SK-N-SH treated with all-trans-retinoic acid at 6 μM for 48 hours (cell line): ENCODE data around the gene SUN2.

Experiments used
- ATAC-seq: fragments of 200-7000 bp; cut with Tn5 transposase; 3 replicates; pipeline ENCODE4 v1.9.1; 2020; ENCODE audit warnings: mild to moderate bottlenecking, moderate library complexity
- ARNTL ChIP-seq: fragments of 450-650 bp; formaldehyde crosslinking; IDR thresholded peaks from 2 replicates; pipeline ENCODE4 v1.5.0; 2020; ENCODE audit warnings: low read depth, mild to moderate bottlenecking, moderate library complexity, borderline replicate concordance
- BACH2 ChIP-seq: fragments of 250-450 bp; sonication (Bioruptor Pico); IDR thresholded peaks from 2 replicates; pipeline ENCODE4 v1.9.0; 2021; ENCODE audit warnings: mild to moderate bottlenecking, borderline replicate concordance
- CSDC2 ChIP-seq: fragments of 250-450 bp; sonication (Bioruptor Pico); IDR thresholded peaks from 2 replicates; pipeline ENCODE4 v1.5.0; 2020; ENCODE audit warnings: mild to moderate bottlenecking, moderate library complexity
- ESRRG ChIP-seq: fragments of 250-450 bp; sonication (Bioruptor Pico); IDR thresholded peaks from 2 replicates; pipeline ENCODE4 v1.6.1; 2021; ENCODE audit warnings: mild to moderate bottlenecking
- GLIS3 ChIP-seq: fragments of 250-450 bp; sonication (Bioruptor Pico); IDR thresholded peaks from 2 replicates; pipeline ENCODE4 v1.5.0; 2020; ENCODE audit warnings: mild to moderate bottlenecking, moderate library complexity
- ISL1 ChIP-seq: fragments of 250-450 bp; sonication (Bioruptor Pico); IDR thresholded peaks from 2 replicates; pipeline ENCODE4 v2.1.2; 2022; ENCODE audit warnings: mild to moderate bottlenecking, moderate library complexity
- OSR1 ChIP-seq: fragments of 250-450 bp; sonication (Bioruptor Pico); IDR thresholded peaks from 2 replicates; pipeline ENCODE4 v1.8.0; 2022; ENCODE audit warnings: moderate library complexity, mild to moderate bottlenecking, inconsistent platforms
- PATZ1 ChIP-seq: fragments of 250-450 bp; sonication (Bioruptor Pico); IDR thresholded peaks from 2 replicates; pipeline ENCODE4 v1.8.0; 2020; ENCODE audit warnings: mild to moderate bottlenecking, moderate library complexity, borderline replicate concordance
- PPARA ChIP-seq: fragments of 250-450 bp; sonication (Bioruptor Pico); IDR thresholded peaks from 2 replicates; pipeline ENCODE4 v1.5.0; 2020; ENCODE audit warnings: mild to moderate bottlenecking, borderline replicate concordance
- RARB ChIP-seq: fragments of 250-450 bp; sonication (Bioruptor Pico); IDR thresholded peaks from 2 replicates; pipeline ENCODE4 v1.8.0; 2021; ENCODE audit warnings: mild to moderate bottlenecking, moderate library complexity
- TCF4 ChIP-seq: fragments of 250-450 bp; sonication (Bioruptor Pico); IDR thresholded peaks from 2 replicates; pipeline ENCODE4 v1.8.0; 2021; ENCODE audit warnings: mild to moderate bottlenecking, moderate library complexity, borderline replicate concordance
- TOX ChIP-seq: fragments of 250-450 bp; sonication (Bioruptor Pico); IDR thresholded peaks from 2 replicates; pipeline ENCODE4 v1.8.0; 2021; ENCODE audit warnings: mild to moderate bottlenecking, moderate library complexity, borderline replicate concordance
- ZC3H10 ChIP-seq: fragments of 250-450 bp; sonication (Bioruptor Pico); IDR thresholded peaks from 2 replicates; pipeline ENCODE4 v1.5.1; 2021; ENCODE audit warnings: mild to moderate bottlenecking, moderate library complexity
- ZFP3 ChIP-seq: fragments of 250-450 bp; sonication (Bioruptor Pico); IDR thresholded peaks from 2 replicates; pipeline ENCODE4 v1.5.0; 2020; ENCODE audit warnings: mild to moderate bottlenecking, moderate library complexity
- ZNF565 ChIP-seq: fragments of 450-650 bp; formaldehyde crosslinking; conservative IDR thresholded peaks from 2 replicates; pipeline ENCODE4 v1.5.0; 2020; ENCODE audit warnings: low read depth, mild to moderate bottlenecking, moderate library complexity
- ZNF70 ChIP-seq: fragments of 450-650 bp; formaldehyde crosslinking; IDR thresholded peaks from 2 replicates; pipeline ENCODE4 v1.5.0; 2020; ENCODE audit warnings: mild to moderate bottlenecking, moderate library complexity
- ZNF8 ChIP-seq: fragments of 450-650 bp; formaldehyde crosslinking; IDR thresholded peaks from 2 replicates; pipeline ENCODE4 v1.5.0; 2020; ENCODE audit warnings: mild to moderate bottlenecking, moderate library complexity
- TF ChIP-seq, protein P1 (sequence below): fragments of 250-450 bp; sonication (Bioruptor Pico); IDR thresholded peaks from 2 replicates; pipeline ENCODE4 v1.5.1; 2020; ENCODE audit warnings: low read depth, mild to moderate bottlenecking, moderate library complexity
- TF ChIP-seq, protein P2 (sequence below): fragments of 250-450 bp; sonication (Bioruptor Pico); IDR thresholded peaks from 2 replicates; pipeline ENCODE4 v1.8.0; 2021; ENCODE audit warnings: low read depth, mild to moderate bottlenecking, moderate library complexity, borderline replicate concordance
- TF ChIP-seq, protein P3 (sequence below): fragments of 250-450 bp; sonication (Bioruptor Pico); IDR thresholded peaks from 2 replicates; pipeline ENCODE4 v1.5.0; 2020; ENCODE audit warnings: mild to moderate bottlenecking, moderate library complexity

Gene SUN2

DNA sequence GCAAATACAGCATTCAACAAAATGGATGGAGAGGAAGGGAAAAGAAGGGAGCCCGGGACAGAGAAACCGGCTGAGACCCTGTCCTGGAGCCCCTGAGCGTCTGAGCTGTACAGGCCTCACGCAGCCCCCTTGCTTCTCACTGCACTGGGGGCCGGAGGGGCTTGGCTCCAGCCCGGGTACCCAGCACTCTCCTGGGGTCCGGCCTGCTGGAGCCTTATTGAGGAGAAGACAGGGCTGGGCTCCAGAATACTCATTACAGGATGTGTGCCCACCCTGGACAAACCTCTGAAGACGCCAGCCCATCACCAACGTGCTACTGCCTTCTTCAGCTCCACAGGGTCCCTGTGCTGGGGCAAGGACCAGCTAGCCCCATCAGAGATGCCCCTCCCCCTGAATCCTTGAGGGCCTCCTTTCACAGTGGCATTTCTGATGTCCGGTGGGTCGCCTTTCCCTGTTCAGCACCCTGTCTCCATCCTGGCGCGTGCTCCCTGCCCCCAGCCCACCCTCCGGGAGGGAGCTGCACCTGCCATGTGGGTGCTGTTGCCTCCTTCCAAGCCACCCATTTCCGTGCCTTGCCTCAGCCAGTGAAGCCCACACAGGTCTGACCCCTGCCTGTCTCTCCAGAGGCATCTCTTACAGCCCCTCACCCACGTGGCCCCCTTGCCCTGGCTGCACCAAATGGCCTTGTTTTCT lies 14.6 kb upstream of the SUN2 start (continued):
- TF ChIP-seq PATZ1 (CRISPR knock-in tag): no peak

DNA sequence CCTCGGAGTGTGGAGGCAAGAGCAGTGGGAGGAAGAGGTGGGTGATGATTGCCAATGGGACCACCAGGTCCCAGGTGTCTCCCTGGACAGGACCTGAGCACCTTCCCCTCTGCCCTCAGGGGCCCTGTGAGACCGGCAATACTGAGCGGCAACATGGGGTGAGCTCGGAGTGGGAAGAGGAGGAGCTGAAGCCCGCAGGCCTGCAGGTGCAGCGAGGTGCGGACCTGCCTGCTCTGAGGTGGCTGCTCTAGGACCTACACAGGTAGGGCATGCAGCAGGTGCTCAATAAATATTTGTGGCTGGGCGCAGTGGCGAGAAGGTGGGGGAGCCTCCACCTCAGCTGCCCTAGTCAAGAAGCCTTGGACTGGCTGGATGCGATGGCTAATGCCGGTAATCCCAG lies 12.2 kb upstream of the SUN2 start:
- TF ChIP-seq ESRRG (no peak), ZFP3 (no peak), ZNF70 (CRISPR knock-in tag) (no peak), CSDC2 (CRISPR knock-in tag) (no peak), ZC3H10 (CRISPR knock-in tag) (no peak), PPARA (CRISPR knock-in tag) (no peak), PATZ1 (CRISPR knock-in tag) (no peak), ZNF565 (no peak), OSR1 (CRISPR knock-in tag) (no peak), ZNF8 (CRISPR knock-in tag) (no peak), GLIS3 (no peak), BACH2 (CRISPR knock-in tag) (no peak), ARNTL (CRISPR knock-in tag) (no peak), TCF4 (CRISPR knock-in tag) (no peak), ISL1 (CRISPR knock-in tag) (no peak), TOX (CRISPR knock-in tag) (no peak), RARB (CRISPR knock-in tag) (no peak)
- TF ChIP-seq, protein P1, sequence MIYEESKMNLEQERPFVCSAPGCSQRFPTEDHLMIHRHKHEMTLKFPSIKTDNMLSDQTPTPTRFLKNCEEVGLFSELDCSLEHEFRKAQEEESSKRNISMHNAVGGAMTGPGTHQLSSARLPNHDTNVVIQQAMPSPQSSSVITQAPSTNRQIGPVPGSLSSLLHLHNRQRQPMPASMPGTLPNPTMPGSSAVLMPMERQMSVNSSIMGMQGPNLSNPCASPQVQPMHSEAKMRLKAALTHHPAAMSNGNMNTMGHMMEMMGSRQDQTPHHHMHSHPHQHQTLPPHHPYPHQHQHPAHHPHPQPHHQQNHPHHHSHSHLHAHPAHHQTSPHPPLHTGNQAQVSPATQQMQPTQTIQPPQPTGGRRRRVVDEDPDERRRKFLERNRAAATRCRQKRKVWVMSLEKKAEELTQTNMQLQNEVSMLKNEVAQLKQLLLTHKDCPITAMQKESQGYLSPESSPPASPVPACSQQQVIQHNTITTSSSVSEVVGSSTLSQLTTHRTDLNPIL (CRISPR knock-in tag): no peak
- TF ChIP-seq, protein P2, sequence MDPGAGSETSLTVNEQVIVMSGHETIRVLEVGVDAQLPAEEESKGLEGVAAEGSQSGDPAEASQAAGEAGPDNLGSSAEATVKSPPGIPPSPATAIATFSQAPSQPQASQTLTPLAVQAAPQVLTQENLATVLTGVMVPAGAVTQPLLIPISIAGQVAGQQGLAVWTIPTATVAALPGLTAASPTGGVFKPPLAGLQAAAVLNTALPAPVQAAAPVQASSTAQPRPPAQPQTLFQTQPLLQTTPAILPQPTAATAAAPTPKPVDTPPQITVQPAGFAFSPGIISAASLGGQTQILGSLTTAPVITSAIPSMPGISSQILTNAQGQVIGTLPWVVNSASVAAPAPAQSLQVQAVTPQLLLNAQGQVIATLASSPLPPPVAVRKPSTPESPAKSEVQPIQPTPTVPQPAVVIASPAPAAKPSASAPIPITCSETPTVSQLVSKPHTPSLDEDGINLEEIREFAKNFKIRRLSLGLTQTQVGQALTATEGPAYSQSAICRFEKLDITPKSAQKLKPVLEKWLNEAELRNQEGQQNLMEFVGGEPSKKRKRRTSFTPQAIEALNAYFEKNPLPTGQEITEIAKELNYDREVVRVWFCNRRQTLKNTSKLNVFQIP: no peak
- TF ChIP-seq, protein P3, sequence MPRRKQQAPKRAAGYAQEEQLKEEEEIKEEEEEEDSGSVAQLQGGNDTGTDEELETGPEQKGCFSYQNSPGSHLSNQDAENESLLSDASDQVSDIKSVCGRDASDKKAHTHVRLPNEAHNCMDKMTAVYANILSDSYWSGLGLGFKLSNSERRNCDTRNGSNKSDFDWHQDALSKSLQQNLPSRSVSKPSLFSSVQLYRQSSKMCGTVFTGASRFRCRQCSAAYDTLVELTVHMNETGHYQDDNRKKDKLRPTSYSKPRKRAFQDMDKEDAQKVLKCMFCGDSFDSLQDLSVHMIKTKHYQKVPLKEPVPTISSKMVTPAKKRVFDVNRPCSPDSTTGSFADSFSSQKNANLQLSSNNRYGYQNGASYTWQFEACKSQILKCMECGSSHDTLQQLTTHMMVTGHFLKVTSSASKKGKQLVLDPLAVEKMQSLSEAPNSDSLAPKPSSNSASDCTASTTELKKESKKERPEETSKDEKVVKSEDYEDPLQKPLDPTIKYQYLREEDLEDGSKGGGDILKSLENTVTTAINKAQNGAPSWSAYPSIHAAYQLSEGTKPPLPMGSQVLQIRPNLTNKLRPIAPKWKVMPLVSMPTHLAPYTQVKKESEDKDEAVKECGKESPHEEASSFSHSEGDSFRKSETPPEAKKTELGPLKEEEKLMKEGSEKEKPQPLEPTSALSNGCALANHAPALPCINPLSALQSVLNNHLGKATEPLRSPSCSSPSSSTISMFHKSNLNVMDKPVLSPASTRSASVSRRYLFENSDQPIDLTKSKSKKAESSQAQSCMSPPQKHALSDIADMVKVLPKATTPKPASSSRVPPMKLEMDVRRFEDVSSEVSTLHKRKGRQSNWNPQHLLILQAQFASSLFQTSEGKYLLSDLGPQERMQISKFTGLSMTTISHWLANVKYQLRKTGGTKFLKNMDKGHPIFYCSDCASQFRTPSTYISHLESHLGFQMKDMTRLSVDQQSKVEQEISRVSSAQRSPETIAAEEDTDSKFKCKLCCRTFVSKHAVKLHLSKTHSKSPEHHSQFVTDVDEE: no peak
- ATAC-seq: no peak

- no peak for ATAC-seq
- TF ChIP-seq ISL1 (CRISPR knock-in tag): no peak
- TF ChIP-seq GLIS3: no peak
- TF ChIP-seq, protein P2: no peak
- TF ChIP-seq TOX (CRISPR knock-in tag): no peak
- TF ChIP-seq ESRRG: no peak
- TF ChIP-seq ZC3H10 (CRISPR knock-in tag): no peak
- TF ChIP-seq PPARA (CRISPR knock-in tag): no peak
- no peak for TF ChIP-seq ARNTL (CRISPR knock-in tag)
- TF ChIP-seq PATZ1 (CRISPR knock-in tag): no peak
- TF ChIP-seq, protein P3: no peak
- TF ChIP-seq ZNF565: no peak
- TF ChIP-seq OSR1 (CRISPR knock-in tag): no peak
These were observed 11.5 kb upstream of the SUN2 start for GRCh38 chr22:38767313-38767712.
